ENCODE results near the gene AK4. TPM values are rescaled to one million over a fixed set of nuclear protein-coding genes. Genes with fewer than 3 reads are reported as not detected.
"Not testable (repeated sequence)": the region's sequence is repeated elsewhere in the genome, so short reads cannot be mapped to it uniquely, and the experiment has no call there.

Gene AK4
- polyA plus RNA-seq, 12 donors, result 5.6 to 465 (median 10.2) TPM

GRCh38 chr1:65149351-65150107 lies 1.5 kb downstream of the AK4 start:
- no peak for DNase-seq

GRCh38 chr1:65150108-65150463 lies 2.1 kb downstream of the AK4 start:
- no peak for DNase-seq

- no peak for DNase-seq
Observed at GRCh38 chr1:65150583-65151263, 2.7 kb downstream of the AK4 start.

- no peak for DNase-seq
Observed at GRCh38 chr1:65151641-65152040, 3.6 kb downstream of the AK4 start.

GRCh38 chr1:65153635-65154034 lies 5.6 kb downstream of the AK4 start:
- no peak for DNase-seq

- DNase-seq, result no peak
Observed at GRCh38 chr1:65156910-65157545, 9.0 kb downstream of the AK4 start.

- no peak for DNase-seq
Observed at GRCh38 chr1:65157546-65157941, 9.5 kb downstream of the AK4 start.

- not testable (repeated sequence) for DNase-seq
Observed at GRCh38 chr1:65159291-65159688, 11.3 kb downstream of the AK4 start.

GRCh38 chr1:65159801-65160523 lies 12.0 kb downstream of the AK4 start:
- DNase-seq, result no peak

- no peak for DNase-seq
Observed at GRCh38 chr1:65163201-65163805, 15.3 kb downstream of the AK4 start.

- DNase-seq, result not testable (repeated sequence)
Observed at GRCh38 chr1:65164101-65164500, 16.1 kb downstream of the AK4 start.

- no peak for DNase-seq
Observed at GRCh38 chr1:65164633-65165032, 16.6 kb downstream of the AK4 start.

GRCh38 chr1:65165269-65165993 lies 17.4 kb downstream of the AK4 start:
- DNase-seq, result no peak

GRCh38 chr1:65166572-65167305 lies 18.7 kb downstream of the AK4 start:
- DNase-seq, result no peak

GRCh38 chr1:65167586-65168242 lies 19.7 kb downstream of the AK4 start:
- DNase-seq, result no peak

- no peak for DNase-seq
Observed at GRCh38 chr1:65168867-65169266, 20.9 kb downstream of the AK4 start.

GRCh38 chr1:65170511-65171142 lies 22.6 kb downstream of the AK4 start:
- peak; percentile 75 for DNase-seq

- DNase-seq, result no peak
Observed at GRCh38 chr1:65172936-65173690, 25.1 kb downstream of the AK4 start.

- DNase-seq, result no peak
Observed at GRCh38 chr1:65174585-65174984, 26.6 kb downstream of the AK4 start.
